CD4-positive, alpha-beta T cell treated with Interleukin-4 for 1 hour (primary cell): Measurements from ENCODE around the gene ELK1.

ENCODE experiments used
- DNase-seq, 2 donors: peaks; one replicate each; pipeline ENCODE4 v3.0.0-alpha.2; 2020 to 2022

The ELK1 gene

GRCh38 chrX:47610511-47610910 is 39.9 kb downstream of the ELK1 start:
- no peak for DNase-seq

DNA sequence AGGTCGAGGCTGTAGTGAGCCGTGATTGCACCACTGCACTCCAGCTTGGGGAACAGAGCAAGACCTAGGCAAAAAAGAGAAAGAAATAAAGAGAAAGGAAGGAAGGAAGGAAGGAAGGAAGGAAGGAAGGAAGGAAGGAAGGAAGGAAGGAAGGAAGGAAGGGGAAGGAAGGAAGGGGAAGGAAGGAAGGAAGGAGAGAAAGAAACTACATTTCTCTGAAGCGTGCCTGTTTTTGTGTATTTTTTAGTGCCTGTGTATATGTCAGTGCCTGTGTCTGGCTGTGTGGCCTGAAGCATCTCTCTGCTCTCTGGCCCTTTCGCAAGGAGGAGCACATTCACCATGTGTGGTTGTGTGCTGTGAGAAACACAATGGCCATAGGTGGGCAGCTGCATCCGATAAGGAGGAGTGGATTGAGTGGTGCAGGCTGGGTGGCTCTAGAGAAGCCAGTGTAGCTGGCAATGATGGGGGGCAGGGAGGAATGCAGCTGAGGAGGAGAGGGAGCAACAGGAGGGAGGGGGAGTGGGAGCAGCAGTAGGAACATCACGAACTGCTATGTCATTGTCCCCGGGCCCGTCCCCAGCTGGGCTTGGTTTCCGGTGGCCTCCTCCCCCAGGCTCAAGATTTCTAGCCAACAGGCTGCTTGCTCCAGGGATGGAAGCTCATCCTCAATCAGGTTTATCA is 42.1 kb downstream of the ELK1 start:
- DNase-seq, result peak in 1 of 2 donors; percentile 9

GRCh38 chrX:47607091-47607490 is 43.3 kb downstream of the ELK1 start:
- DNase-seq, result no peak

GRCh38 chrX:47605024-47605423 is 45.3 kb downstream of the ELK1 start:
- peak in 1 of 2 donors; percentile 10 for DNase-seq

DNA sequence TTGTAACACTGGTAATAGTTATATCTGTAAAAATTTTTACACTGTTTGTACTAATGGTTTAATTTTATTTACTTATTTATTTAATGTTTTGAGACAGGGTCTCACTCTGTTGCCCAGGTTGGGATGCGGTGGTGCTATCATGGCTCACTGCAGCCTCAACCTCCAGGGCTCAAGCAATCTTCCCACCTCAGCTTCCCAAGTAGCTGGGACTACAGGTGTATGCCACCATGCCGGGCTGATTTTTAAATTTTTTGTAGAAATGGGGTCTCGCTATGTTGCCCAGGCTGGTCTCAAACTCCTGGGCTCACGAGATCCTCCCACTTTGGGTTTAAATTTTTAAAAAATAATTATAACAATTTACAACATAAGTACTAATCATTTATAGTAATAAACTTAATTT is 47.2 kb downstream of the ELK1 start:
- DNase-seq, result peak in 1 of 2 donors; percentile 6

- no peak for DNase-seq
Measured at GRCh38 chrX:47597222-47597621, 53.1 kb downstream of the ELK1 start.

DNA sequence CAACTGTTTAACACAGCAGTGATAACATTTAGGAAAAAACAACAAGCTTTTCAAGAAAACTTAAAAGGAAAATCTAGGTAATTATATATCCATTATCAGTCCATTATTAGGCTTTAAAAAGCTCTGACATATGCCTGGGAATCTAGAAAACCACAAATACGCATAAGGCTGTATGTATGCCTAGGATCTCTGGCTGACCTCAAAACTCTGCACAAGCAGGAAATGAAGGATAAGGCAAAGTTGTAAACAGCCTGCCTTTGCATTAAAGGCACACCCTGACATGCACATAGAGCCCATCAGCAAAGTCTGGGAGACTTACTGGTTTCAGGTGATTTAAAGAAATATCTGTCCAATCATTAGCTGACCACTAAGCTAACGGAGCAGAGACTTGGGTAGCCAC is 54.1 kb downstream of the ELK1 start:
- no peak for DNase-seq

- DNase-seq, result peak; percentile 10 to 25
Measured at GRCh38 chrX:47595716-47596251, 54.6 kb downstream of the ELK1 start.

GRCh38 chrX:47593522-47593921 is 56.8 kb downstream of the ELK1 start:
- DNase-seq, result no peak

DNA sequence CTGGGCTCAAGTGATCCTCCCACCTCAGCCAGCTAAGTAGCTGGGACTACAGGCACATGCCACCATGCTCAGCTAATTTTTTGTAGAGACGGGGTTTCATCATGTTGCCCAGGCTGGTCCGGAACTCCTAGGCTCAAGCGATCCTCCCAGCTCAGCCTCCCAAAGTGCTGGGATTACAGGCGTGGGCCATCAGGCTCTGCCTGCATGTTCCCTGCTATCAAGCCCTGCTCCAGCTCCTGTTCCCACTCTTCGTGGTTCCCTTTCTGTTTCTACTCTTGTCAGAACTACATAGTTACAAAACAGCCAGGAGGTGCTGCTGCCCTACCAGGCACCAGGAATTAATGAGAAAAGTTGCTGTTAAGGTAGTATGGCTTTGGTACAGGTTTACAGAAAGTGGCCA is 59.4 kb downstream of the ELK1 start:
- DNase-seq, result peak in 1 of 2 donors; percentile 6

DNA sequence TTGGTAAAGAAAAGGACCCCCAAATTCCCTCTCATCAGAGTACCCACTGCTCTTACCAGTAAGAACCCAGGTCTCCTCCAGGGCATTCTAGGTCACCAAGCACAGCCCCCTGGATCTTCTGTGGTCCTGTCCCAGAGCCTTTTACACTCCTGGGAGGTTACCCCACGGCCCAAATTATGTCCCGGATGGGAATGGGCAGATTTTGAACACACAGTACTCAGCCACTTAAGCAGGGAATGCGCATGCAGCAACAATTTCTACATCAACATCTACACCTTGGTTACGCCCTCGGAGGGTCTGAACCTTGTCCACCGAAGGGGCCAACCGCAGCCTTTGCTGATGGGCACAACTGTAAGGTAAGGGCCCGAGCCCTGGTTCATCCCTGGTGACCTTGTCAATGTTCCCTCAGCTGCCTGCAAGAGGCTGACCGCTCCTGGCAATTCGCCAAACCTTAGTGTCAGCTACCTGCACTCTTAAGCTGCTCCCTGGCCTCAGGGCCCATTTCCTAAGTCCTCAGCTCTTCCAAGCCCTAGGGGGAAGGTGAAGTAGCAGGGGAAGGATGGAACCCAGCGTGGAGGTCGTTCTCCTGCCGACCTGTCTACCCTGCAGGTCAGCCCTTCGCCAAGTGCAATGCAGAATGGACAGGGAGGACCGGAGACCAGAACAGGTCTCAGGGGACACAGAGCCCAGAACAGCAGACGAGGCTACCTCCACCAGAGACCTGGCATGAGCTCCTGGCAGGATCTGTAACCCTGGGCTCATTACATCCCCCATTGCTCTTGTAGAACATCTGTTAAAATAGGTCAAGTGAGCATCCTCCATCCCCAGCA is 62.2 kb downstream of the ELK1 start:
- peak in 1 of 2 donors; percentile 3 for DNase-seq

GRCh38 chrX:47587091-47587891 is 63.1 kb downstream of the ELK1 start:
- DNase-seq, result no peak

DNA sequence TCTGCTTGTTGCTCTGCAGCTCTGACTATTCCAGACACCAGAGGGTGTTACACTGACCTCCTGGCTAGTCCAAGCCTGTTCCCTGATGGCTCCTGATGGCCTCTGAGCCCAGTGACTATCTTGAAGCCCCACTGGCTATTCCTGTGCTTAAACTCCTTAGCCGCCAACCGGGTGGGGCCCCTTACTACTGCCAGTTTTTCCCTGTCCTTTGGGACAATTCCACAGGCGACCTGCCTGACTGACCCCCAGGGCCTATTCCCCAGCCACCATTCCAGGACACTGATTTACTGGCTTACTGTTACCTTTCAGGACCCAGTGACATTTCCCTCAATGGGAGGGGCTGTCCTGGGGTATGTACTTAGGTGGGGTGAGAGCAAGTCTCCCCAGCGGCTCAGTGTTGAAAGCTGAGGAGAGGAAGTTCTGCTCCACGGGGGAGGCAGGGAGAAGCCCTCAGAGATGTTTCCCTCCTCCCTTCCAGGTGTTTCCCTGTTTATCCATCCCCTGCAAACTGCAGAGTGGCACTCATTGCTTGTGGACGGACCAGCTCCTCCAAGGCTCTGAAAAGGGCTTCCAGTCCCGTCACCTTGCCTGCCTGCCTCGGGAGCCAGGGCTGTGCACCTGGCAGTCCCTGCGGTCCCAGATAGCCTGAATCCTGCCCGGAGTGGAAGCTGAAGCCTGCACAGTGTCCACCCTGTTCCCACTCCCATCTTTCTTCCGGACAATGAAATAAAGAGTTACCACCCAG is 64.1 kb downstream of the ELK1 start:
- peak in 1 of 2 donors; percentile 5 for DNase-seq
